GM18505 (cell line): Measurements from ENCODE around the gene TMEM143.
A peak's percentile ranks its signal among the peaks of the same experiment; 100 is the strongest.

ENCODE experiments used
- ATAC-seq: cut with Tn5 transposase; IDR thresholded peaks from one replicate; pipeline ENCODE4 v1.9.1; 2021; ENCODE audit not compliant: unreplicated experiment
- POLR2A ChIP-seq: IDR thresholded peaks from 4 replicates; pipeline ENCODE4 v1.6.1; 2011; ENCODE audit warnings: borderline replicate concordance; ENCODE audit not compliant: insufficient read depth, insufficient read length; ENCODE audit errors: extremely low read depth

The TMEM143 gene

GRCh38 chr19:48338253-48338755 is 25.4 kb downstream of the TMEM143 start:
- no peak for ATAC-seq

DNA sequence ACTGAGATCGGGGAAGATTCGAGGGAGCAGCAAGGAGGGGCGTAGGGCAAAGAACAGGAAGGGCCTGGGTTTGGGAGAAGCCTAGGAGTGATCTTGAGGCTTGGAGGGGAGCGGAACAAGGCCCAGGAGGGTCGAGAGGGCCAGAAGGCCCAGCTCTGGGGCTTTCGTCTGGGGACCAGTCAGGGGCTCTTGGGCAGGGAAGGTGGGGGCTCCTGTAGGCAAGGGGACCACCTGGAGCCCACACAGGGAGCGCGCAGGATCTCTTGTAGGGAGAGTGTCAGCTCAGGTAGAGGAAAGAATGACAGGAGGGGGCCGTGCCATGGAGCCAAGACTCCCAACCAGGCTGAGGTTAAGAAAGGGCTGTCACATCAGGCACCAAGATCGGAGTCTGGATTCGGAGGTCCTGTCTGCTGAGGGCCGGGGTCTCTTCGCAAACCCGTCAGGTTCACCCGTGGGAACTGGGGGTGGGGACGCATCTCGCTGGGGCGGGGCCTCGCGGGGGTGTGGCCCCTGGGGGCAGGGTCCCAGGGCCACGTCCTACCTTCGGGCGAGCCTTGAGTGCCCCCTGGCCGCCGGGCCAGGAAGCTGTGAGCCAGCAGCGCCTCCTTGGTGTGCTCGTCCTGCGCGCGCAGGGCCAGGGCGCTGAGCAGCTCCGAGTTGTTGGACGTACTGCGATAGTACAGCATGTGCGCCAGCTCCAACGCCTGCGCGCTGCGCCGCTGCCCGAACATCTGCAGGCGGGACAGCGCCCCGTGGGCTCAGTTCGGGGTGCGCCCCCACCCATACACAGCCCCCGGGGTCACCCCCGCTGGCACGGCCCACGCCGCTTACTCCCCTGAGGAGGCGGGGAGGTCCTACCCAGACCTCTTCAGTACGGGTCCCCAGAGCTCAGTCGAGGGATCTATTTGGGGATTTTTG is 30.0 kb downstream of the TMEM143 start:
- TF ChIP-seq POLR2A: peak; percentile 60
- peak; percentile 50 for ATAC-seq

More at GRCh38 chr19:48338253-48338755, 25.4 kb downstream of the TMEM143 start:
- no peak for TF ChIP-seq POLR2A

DNA sequence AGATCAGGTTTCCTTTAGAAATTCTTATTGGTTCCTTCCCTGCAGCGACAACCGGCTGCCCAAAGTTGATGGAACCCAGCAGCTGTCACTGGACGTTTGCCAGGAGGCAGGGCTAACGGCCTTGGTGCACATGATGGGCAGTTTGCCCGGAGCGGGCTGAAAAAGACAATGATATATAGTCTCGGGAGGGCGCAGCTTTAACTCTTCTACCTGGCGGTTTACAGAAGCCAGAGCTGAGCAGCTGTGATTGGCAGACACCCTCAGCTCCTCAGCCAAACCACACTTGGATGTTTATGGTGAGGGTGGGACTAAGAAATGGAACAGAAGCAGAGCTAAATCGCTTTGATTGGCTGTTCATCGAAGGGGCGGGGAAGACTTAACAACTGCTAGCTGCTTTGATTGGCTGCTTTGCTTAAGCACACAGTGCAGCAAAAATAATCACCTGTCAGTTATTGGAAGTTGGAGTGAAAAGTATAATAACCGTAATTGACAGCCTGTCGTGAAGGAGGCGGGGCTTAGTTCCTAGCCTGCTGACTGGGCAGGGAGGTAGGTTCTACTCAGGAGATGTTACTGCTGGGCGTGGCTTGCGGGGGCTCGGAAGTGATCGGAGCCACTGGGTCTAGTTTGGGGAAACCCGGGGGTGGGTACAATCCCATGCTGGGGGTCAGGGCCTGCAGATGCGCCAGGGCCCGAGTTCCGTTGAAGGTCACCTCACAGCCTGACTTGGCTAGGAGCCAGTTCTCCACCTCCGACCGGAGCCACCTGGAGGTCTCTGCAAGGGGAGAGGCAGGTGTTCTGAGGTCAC is 30.9 kb downstream of the TMEM143 start:
- peak; percentile 55 for ATAC-seq
- TF ChIP-seq POLR2A: peak; percentile 67

- no peak for TF ChIP-seq POLR2A
- no peak for ATAC-seq
Observed at GRCh38 chr19:48332351-48332661, 31.4 kb downstream of the TMEM143 start.

GRCh38 chr19:48330012-48330681 is 33.6 kb downstream of the TMEM143 start:
- no peak for ATAC-seq
- peak; percentile 64 for TF ChIP-seq POLR2A

GRCh38 chr19:48329167-48329891 is 34.4 kb downstream of the TMEM143 start:
- ATAC-seq: no peak
- no peak for TF ChIP-seq POLR2A

GRCh38 chr19:48325265-48325910 is 38.4 kb downstream of the TMEM143 start, which contains the start of gene EMP3:
Gene EMP3 (plus strand): TSS chr19:48325552. CDS start chr19:48326845, 1,293 bp downstream.
- ATAC-seq: no peak
- peak; percentile 68 for TF ChIP-seq POLR2A

DNA sequence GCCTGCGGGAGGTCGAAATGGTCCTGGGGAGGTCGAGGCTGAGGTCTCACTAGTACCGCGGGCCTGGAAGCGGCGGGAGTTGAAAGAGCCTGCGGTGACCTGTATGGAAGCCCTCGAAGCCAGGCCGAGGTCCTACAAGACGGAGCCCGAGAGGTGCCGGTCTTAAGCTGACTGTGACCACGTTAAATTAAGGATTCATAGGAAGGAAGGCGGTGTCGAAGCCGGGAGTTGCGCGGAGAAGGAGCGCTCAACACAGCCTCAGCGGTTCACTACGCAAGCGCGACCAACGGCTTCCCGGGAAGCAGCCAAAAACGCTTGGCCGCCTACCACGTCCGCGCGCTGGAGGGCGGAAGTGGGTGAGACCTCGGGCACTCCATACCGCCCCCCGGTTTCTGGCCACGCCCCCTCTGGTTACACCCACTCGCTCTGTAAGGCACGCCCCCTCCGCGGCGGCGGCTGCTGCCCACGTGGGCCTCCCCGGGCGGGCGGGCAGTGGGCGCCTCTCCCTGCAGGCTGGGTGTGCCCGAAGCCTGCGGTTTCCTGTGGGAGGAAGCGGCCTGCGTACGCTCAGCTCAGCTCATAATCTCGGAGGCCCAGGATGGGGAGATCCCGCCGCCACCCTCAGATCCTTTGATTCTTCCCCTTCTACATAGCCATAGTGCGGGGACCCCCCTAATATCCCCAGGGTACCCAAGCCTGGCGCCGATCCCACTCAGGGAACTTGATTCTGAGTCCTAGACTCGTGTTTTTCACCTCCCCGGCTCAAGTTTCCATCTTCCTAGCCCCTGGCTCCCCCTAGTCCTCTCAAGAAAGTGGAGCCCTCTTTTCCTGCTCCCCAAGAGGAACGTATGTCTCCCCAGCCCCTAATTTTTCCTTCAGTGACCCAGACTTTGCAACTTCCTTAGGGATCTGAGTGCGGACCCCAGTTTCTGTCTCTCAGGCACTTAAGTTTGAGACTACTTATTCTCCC is 41.8 kb downstream of the TMEM143 start:
- peak; percentile 55 for ATAC-seq
- TF ChIP-seq POLR2A: peak; percentile 92

DNA sequence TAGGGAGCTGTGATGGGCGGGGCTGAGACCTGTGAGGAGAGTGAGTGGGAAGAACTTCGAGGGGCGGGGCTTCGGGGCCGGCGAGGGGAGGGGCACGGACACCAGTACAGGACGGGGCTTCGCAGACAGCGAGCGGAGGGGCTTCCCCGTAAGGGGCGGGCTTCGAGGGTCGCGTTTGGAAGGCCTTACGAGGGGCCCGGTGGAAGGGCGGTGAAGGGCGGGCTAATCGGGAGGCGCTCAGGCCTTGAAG is 42.4 kb downstream of the TMEM143 start:
- peak; percentile 47 for ATAC-seq

GRCh38 chr19:48319647-48320541 is 43.8 kb downstream of the TMEM143 start:
- no peak for TF ChIP-seq POLR2A
- no peak for ATAC-seq

More for the DNA sequence above, 42.4 kb downstream of the TMEM143 start:
- TF ChIP-seq POLR2A: no peak
